ENCODE measurements around the gene APIP.

The APIP gene, protein sequence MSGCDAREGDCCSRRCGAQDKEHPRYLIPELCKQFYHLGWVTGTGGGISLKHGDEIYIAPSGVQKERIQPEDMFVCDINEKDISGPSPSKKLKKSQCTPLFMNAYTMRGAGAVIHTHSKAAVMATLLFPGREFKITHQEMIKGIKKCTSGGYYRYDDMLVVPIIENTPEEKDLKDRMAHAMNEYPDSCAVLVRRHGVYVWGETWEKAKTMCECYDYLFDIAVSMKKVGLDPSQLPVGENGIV

GRCh38 chr11:34916015-34916842 is at the start of gene APIP, which contains the start of gene PDHX:
Gene APIP (minus strand): TSS chr11:34916379. CDS start chr11:34916284, 95 bp downstream.
Gene PDHX (plus strand): TSS chr11:34916618. CDS start chr11:34916656, 38 bp downstream.
- peak; percentile 99 for DNase-seq (ENCODE audit: low spot score)

- no peak for DNase-seq (ENCODE audit: low spot score)
Observed at GRCh38 chr11:34964610-34965331, 48.6 kb upstream of the APIP start.

DNA sequence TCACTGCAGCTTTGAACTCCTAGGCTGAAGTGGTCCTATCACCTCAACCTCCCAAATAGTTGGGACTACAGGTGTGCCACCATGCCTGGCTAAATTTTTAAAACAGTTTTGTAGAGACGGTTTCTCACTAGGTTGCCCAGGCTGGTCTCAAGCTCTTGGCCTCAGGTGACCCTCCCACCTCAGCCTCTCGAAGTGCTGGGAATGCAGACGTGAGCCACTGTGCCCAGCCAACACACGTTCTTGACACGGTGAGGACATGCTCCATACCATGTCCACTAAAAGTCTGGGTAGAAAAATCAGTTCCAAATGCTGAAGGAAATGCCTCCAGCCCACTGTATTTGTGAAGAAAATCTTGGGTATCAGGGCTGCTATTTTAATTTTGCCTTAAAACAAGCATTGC is 47.2 kb upstream of the APIP start:
- no peak for DNase-seq (ENCODE audit: low spot score)

DNA sequence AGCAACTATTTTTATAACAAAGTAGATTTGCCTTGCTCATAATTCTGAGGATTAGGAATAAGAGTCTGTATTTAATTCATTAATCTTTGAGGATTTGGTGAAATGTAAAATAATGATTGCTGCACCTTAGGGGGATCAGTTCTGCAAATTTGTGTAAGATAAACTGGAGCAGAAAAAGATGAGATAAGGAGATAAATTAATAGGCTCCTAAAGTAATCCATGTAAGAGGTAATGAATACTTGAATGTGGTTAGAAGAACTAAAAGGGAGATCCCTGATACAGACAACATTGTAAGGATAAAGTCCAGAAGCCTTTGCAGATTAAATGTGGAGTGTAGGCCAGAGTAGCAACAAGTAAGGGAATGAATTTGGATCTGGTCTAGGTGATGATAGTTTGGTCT is 45.9 kb upstream of the APIP start:
- no peak for DNase-seq (ENCODE audit: low spot score)

DNA sequence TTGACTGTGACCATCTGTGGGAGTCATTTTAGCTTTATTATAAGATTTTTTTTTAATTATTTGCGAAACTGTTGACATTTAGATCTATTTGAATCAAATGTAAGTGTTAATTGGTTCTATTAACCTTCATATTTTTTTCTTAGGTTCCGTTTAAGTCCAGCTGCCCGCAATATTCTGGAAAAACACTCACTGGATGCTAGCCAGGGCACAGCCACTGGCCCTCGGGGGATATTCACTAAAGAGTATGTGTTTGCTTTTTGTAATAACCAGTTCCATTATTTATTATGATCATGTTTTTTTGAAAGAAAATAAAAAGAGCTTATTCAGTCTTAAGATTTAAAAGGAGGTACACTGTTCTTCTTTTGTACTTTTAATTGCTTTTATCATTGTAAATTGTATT is 44.1 kb upstream of the APIP start:
- no peak for DNase-seq (ENCODE audit: low spot score)

GRCh38 chr11:34959770-34960169 is 43.6 kb upstream of the APIP start:
- no peak for DNase-seq (ENCODE audit: low spot score)

- no peak for DNase-seq (ENCODE audit: low spot score)
Observed at GRCh38 chr11:34957606-34958005, 41.4 kb upstream of the APIP start.

GRCh38 chr11:34957206-34957605 is 41.0 kb upstream of the APIP start:
- DNase-seq (ENCODE audit: low spot score), result no peak

DNA sequence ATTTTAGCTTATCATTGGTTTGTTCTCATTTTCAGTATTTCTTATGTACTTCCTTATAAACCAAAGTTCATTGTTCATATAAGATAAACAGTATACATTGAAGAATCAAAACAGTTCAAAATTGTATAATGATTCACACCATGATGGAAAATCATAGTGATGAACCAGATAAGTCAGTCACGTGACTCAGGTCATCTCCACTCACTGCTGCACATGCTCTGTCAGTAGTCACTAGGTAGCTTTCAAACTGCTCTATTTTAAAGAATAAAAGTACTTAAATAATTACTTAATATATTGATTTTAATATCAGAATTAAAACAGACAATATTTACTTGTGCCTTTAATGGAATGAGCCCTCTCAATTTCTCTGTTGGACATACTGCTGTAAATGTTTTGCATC is 37.8 kb upstream of the APIP start:
- no peak for DNase-seq (ENCODE audit: low spot score)

GRCh38 chr11:34948696-34949095 is 32.5 kb upstream of the APIP start:
- DNase-seq (ENCODE audit: low spot score), result no peak

DNA sequence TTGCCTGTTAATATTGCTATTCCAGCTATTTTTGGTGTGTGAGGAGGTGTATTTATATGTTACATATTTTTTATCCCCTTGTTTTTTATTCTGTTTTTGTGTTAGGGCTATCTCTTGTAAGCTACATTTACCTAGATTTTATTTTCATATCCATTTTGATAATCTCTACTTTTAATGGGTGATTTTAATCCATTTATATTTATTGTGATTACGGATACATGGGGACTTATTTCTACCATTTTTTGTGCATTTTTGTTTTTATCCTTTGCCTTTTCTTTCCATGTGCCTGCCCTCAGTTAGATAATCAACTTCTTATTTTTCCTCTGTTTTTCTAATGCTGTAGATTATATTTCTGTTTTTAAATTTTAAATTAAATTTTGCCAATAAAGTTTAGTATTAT is 28.5 kb upstream of the APIP start:
- DNase-seq (ENCODE audit: low spot score), result no peak

DNA sequence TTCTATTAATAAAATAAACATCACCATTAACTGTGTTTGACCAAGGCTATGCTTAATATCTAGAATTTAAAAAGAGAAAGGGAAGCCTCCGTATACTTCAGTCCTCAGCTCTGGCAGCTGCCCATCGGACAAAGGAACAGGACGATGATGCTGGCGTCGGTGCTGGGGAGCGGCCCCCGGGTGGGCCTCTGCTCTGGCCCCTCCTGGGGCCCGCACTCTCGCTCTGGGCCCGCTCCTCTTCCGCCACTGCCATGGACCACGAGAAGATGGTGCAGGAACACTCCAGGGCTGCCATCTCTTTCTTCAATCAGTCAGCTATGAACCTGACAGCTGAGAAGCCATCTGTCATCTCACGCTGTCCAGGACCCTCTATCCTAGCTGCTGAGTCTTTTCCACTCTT is 25.5 kb upstream of the APIP start:
- no peak for DNase-seq (ENCODE audit: low spot score)

DNA sequence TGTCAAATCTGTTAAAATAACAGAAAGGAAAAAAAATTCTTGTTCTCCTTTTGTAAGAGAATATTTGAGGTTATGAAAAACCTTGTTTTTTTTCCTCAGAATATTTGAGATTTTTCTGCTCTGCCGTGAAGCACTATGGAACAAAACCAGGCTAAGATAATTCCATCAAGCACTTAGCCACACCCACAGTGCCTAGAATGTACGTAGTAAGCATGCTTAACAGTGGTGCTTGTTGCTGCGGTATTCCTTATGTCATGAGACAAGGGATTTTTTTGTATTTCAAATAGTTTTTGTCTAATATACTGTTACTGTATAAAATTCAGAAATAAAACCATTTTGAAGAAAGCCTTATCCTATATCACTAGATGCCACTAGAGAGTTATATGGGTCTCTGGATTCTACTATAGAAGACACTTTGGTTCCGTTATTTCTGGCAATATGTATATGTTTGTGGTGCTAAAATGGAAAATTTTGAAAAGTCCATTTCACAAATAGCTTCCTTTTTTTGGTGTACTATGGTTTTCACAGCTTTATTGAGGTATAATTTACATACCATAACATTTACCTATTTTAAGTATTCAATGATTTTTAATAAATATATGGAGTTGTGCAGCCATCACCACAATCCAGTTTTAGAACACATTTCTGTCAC is 24.0 kb upstream of the APIP start:
- no peak for DNase-seq (ENCODE audit: low spot score)

GRCh38 chr11:34938611-34939010 is 22.4 kb upstream of the APIP start:
- no peak for DNase-seq (ENCODE audit: low spot score)

DNA sequence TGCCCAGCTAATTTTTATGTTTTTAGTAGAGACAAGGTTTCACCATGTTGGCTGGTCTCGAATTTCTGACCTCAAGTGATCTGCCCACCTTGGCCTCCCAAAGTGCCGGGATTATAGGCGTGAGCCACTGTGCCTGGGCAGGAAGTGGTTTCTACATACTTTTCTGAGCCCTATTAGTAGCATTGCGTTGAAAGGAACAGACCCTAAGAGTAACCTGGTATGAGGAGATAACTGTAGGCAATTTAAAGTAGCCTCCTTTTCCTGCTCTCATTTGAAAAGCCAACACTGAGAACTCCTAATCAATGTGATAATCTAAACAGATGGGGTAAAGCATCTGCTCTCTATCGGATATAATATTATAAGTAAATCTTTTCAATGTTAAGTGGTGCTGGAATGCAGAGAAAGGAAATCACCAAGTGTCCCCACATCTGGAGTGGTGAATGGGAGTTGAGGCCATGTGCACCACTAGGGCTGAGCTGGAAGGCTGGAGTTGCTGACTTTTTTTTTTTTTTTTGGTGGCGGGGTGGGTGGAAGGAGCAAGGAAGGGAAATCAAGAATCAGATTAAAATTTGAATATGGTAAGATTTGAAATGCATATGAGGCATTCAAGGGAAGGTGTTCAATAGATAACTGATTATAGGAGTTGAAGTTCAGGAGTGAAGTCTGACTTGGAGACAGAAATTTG is 20.9 kb upstream of the APIP start:
- DNase-seq (ENCODE audit: low spot score), result no peak

- DNase-seq (ENCODE audit: low spot score), result no peak
Observed at GRCh38 chr11:34929794-34930763, 13.9 kb upstream of the APIP start.

GRCh38 chr11:34928960-34929680 is 12.9 kb upstream of the APIP start:
- no peak for DNase-seq (ENCODE audit: low spot score)

DNA sequence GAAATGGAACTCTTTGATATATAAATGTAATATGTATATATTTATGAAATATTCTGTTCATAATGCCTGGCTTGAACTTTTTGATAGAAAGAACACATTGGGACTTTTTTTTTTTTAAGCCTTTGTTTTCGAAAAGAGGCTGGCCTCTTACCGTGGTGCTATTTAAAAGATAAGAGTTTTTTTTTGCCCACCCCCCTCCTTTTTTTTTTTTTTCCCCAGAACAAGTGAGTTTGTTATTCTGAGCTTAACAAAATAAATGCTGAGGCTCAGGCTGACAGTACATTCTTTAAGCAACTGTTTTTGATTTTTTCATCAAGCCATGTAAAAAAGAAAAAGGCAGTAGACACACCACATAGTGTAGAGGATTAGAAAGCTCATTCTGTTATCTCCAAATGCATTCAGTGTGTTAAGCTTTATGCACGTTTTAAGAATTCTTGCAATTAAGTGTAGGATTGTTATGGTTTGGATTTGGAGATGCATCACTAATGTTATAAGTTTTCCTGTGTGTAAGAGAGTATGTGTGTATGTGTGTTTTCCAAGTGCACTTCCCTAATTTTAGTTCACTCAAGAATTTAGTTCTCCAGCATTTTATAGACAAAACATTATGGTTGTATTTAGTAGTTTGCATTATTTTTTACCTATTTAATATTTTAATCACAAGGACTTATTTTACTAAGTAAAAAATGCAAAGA is 12.2 kb upstream of the APIP start:
- DNase-seq (ENCODE audit: low spot score), result no peak

DNA sequence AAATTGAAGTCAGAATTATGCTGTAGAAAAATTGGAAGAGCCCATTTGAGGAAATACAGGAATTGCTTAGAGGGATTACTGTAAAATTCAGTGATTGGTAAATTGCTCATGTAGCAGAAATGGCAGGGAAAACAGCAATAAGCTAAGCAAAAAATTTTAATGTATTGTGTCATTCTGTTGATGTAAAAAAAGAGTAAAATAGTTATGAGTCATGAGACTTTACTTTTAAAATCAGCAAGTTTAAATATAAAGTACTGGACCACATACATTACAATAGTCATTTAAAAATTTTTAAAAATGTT is 10.6 kb upstream of the APIP start:
- no peak for DNase-seq (ENCODE audit: low spot score)

Measured in kidney tubule cell (primary cell).